HG03354 (cell line): Measurements from ENCODE around the gene ACTRT3.
"Not testable (repeated sequence)": the region's sequence is repeated elsewhere in the genome, so short reads cannot be mapped to it uniquely, and the experiment has no call there.

Experiments used
- ATAC-seq: cut with Tn5 transposase; IDR thresholded peaks from one replicate; pipeline ENCODE4 v1.9.1; 2021; ENCODE audit warnings: mild to moderate bottlenecking; ENCODE audit not compliant: unreplicated experiment, poor library complexity, severe bottlenecking

Gene ACTRT3

GRCh38 chr3:169722724-169723123 lies 46.6 kb downstream of the ACTRT3 start:
- ATAC-seq: no peak

GRCh38 chr3:169718415-169718814 lies 50.9 kb downstream of the ACTRT3 start:
- ATAC-seq: not testable (repeated sequence)
